T1000 (cell line): Measurements from ENCODE around the gene CCSER2.

ENCODE experiments used
- DNase-seq: peaks from one replicate; lab custom pipeline; 2025; ENCODE audit warnings: mixed read lengths; lab: John Stamatoyannopoulos, UW

The CCSER2 gene

DNA sequence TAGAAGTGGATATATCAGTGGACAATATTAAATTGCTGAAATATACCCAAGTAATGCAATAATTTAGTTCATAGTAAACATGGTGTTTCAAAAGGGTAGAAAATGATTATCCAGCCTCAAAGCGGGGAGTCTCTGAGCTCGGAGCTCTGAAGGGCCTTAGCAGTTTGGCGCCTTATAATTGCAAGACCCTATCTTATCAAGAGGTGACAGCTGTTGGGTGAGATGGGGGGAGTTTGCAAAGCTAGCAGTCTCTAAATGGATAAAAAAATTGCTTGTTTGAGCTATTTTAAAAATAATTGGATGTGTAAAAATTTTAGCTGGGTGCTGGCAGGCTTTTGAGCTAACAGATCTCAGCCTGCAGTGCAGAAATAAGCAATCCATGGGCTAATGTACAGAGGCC, 219.2 kb downstream of the CCSER2 start:
- DNase-seq: no peak

DNA sequence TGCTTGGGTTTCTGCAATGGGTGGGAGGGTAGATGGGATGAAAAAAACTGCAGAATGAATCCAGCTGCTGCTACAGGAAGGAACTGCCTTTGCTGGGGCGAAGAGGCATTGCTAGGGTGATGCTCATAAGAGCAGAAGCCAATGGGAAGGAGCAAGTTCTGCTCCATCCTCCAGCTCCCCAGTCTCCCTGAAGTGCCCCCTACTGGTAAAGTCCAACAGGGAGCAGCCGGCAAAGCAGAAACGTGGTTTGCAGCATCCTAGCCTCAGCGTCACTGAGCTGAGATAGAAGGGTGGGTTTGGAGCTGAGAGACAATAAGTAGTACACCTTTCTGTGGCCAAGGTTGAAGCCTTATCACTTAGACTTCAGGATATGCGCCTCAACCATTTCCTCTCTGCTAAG, 220.5 kb downstream of the CCSER2 start:
- no peak for DNase-seq

DNA sequence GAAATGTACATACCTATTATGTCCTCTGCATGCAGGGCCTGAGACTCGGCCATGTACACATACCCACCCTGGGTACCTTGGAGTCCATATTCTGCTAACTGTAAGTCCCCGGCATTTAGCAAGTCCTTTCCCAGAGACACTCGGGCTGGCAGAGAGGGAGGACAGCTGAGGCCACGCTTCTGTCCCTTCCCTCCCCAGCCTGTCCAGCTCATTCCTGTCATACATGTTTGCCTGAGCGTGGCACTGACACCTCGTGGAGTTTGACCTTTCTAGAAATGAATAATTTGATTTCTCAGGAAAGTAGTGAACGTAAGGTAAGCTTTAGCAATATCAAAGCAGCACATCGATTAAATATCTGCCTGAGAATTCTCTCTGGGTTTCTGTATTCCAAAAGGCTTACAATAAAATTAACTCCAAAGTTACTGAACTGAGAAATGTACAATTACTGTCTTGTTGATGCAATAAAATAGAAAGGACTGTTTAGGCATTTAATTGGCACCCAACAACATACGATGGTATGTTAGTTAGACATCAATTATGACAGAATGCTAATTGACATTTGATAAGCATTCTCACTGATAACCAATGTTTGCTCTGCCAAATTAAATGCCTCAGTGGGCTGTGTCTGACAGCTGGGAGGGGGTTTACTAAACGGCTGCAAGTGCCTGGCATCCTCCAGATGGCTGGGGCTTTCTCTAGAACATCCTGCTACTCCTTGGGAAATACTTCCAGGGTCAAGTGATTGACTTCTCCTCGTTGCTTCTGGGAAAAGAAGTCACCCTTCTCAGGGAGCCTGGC, 221.2 kb downstream of the CCSER2 start:
- no peak for DNase-seq

DNA sequence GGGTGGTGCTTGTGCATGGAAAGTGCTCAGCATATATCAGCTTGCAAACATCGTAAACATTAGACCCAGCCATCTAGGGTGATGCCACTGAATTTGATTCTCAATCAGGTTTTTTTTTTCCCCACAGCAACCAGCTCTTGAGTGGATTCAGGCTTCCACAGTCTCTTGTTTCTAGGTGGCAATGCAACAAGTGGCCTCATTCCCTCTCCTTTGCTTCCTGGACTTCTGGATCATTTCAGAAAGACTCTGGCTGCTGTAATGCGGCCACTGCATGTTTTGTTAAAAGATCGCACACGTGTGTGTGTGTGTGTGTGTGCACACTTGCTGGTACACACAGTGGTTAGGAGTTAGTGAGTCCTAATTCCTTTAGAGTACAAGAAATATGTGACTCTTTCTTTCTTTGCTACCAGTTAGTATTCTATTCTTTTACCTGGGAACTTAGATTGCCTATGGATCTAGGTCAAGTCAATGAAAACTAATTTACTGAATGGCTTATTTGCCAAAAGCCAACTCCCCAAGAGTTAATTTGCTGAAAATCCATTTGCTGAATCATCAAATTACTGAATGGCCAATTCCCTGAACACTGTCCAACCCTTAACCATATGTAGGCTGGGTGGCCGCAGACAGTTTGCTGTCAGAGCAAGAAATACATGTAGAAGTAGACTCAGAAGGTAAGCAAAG, 222.5 kb downstream of the CCSER2 start:
- DNase-seq: no peak

DNA sequence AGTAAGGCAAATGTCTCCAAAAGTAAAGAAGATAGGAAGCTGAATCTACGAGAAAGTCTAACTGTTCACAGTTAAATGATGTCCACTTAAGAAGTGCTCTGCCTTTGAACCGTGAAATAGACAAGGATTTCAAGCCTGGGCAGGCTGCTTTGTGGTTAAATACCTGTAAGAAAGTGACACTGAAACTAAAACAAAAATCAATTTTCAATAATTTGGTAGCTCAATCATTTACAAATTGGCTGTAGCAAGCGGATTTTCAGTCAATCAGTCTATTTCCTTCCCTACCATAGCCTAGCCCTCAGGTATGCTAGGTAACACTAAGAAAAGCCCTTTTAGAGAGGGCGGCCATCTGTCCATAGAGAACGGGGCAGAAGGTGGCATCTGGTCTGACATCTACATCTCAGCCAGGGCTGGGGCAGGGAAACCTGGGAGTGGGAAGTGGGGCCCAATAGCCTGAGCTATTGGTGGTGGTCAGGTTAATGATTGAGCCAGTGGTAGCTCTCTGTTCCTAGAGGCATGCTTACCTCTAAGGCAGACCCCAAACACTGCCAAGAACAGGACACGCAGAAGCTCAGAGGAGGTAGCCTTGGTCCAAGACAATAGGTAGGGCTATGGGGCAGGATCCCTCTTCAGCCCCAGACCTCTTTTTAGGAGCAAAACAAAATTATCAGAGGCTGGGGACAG, 223.2 kb downstream of the CCSER2 start:
- DNase-seq: no peak

DNA sequence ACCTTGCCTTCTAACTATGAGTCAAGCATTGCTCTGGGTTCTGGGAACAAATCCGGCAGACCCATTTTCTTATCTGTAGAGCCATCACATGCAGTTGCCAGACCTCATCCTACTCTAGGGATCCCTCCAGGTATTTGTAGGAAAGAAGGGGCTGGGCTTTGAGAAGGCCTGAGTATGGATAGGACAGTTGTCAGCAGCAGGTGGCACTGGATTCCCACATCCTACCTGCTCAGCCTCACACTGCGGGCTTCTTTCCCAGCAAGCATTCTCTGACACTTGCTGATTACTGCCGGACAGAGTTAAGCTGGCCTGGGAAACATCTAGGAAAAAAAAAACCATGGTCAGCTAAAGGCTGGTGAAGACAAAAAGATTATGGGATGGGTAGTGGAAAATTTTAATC, 224.1 kb downstream of the CCSER2 start:
- no peak for DNase-seq

DNA sequence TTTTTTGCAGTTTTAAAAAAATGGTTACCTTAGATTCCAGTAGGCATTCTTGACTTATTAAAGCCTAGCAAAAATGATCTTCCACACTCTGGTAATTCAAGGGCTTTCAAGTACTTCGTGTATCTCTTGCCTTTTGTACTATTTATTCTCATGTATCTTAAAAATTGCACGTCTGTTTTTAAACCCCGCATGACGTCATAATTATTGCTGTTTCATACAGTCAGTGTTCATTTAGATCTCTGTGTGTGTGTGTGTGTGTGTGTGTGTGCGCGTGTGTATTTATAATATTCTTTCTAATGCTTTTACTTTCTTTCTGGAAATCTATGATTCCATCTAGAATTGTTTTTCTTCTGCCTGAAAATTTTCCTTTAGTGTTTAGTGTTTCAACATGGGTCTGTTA, 234.2 kb downstream of the CCSER2 start:
- no peak for DNase-seq

DNA sequence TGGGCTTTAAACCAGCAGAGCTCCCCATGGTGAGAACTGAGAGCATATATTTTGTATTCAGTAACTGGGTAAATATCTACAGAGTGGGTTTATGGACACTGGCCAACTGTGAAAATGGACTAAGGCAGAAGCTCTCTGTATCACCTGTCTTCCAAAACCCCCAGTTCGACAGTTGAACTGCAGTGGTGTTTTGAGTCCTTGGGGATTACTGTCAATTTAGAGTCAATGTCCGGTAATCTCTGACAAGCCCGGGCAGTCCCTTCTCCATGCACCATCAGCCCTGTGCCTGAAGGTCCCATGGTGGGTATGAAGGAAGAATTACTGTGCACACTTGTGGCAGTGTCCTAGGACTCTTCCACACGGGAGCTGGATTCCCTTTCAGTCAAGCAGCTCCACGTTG, 235.0 kb downstream of the CCSER2 start:
- no peak for DNase-seq

DNA sequence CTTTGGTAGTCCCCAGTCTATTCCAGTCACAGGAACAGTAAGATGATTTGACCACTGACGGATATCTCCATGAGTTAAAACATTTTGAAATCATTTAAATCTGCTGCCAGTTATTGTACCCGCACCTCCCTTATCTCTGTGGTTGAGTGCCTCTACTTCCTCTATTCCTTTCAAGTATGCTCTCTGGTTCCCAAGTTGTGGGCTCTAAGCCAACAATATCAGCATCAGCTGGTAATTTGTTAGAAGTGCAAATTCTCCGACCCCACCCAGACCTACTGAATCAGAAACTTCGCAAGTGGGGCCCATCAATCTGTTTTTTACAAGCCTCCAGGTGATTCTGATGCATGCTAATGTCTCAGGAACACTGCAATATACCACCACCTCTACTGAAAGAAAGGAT, 235.5 kb downstream of the CCSER2 start:
- no peak for DNase-seq

DNA sequence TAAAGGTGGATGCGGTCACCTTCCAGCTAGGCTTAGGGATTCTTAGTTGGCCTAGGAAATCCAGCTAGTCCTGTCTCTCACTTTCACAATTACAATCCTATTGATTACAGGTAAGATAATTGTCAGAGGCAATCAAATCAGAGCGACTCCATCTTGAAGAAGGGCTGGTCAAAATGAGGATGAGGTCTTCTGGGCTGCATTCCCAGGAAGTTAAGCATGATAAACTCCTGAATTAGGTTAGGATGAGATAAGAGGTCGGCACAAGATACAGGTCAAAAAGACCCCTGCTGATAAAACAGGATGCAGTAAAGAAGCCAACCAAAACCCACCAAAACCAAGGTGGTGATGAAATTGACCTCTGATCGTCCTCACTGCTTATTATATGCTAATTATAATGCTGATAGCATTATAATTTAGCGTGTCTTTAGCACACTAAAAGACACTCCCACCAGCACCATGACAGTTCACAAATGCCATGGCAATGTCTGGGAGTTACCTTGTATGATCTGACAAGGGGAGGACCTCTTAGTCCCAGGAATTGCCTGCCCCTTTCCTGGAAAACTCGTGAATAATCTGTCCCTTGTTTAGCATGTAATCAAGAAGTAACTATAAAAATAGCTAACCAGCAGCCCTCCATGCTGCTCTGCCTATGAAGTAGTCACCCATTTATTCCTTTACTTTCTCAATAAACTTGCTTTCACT, 237.6 kb downstream of the CCSER2 start:
- no peak for DNase-seq

DNA sequence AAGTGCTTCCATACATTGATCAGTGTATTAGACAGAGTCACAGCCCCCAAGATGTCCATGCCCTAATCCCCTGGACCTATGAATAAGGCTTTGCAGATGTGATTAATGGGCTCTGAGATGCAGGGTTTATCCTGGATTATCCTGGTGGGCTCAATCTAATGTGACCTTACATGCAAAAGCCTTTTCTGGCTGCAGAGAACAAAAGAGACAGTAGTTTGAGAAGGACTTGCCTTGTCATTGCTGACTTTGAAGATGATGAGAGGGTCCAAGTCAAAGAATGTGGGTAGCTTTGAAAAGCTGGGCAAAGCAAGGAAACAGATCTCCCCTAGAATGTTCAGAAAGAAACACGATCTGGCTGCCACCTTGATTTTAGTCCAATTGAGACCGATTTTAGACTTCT, 238.7 kb downstream of the CCSER2 start:
- DNase-seq: no peak
